HEK293 (cell line): ENCODE measurements around the gene VEGFB.

ENCODE experiments used
- CTCF ChIA-PET: fragments of 350-600 bp; formaldehyde crosslinking; extraction: SDS; loops from one replicate; lab custom pipeline; 2021; ENCODE audit warnings: antibody characterized with exemption; lab: Yijun Ruan, JAX
- POLR2A ChIA-PET: fragments of 300-600 bp; formaldehyde crosslinking; extraction: SDS; loops from one replicate; lab custom pipeline; 2020; ENCODE audit warnings: antibody characterized with exemption, inconsistent platforms; lab: Yijun Ruan, JAX
- H3K27ac ChIP-seq: fragments of 200-500 bp; sonication (Bioruptor generic); 2 replicates; pipeline ENCODE4 v1.5.1; 2014; ENCODE audit warnings: low read depth, low read length, control low read depth, inconsistent platforms; ENCODE audit errors: extremely low read depth
- H3K36me3 ChIP-seq, 2 experiments: fragments of 200-500 bp in 1 of 2; sonication (Bioruptor generic) in 1 of 2; 1 replicate in 1 of 2; 2 replicates in 1 of 2; pipeline ENCODE4 v1.5.1; 2014 to 2017; ENCODE audit warnings: inconsistent platforms in 2 of 2, low read length in 2 of 2; ENCODE audit not compliant: control insufficient read depth in 2 of 2, insufficient read depth in 1 of 2
- H3K4me1 ChIP-seq: fragments of 200-500 bp; sonication (Bioruptor generic); 2 replicates; pipeline ENCODE4 v1.5.1; 2014; ENCODE audit warnings: mild to moderate bottlenecking, low read length, inconsistent platforms; ENCODE audit not compliant: control insufficient read depth, insufficient read depth
- H3K4me3 ChIP-seq: 2 replicates; pipeline ENCODE4 v1.5.1; 2011; ENCODE audit warnings: low read depth, mild to moderate bottlenecking, control low read depth, low read length, moderate library complexity
- H3K9me3 ChIP-seq: fragments of 200-500 bp; sonication (Bioruptor generic); 2 replicates; pipeline ENCODE4 v1.5.1; 2014; ENCODE audit warnings: low read depth, low read length, inconsistent platforms; ENCODE audit not compliant: control insufficient read depth, insufficient read depth
- HIC1 ChIP-seq: fragments of 450-650 bp; formaldehyde crosslinking; IDR thresholded peaks from 2 replicates; pipeline ENCODE4 v1.5.1; 2016; ENCODE audit warnings: missing biosample characterization, missing genetic modification characterization
- IKZF3 ChIP-seq: fragments of 450-650 bp; IDR thresholded peaks from 2 replicates; pipeline ENCODE4 v1.5.0; 2018; ENCODE audit warnings: missing biosample characterization, mild to moderate bottlenecking, missing genetic modification characterization, moderate library complexity
- KLF8 ChIP-seq: fragments of 450-650 bp; formaldehyde crosslinking; IDR thresholded peaks from 2 replicates; pipeline ENCODE4 v1.5.1; 2016; ENCODE audit warnings: missing biosample characterization, missing genetic modification characterization
- PRDM4 ChIP-seq: fragments of 450-650 bp; formaldehyde crosslinking; IDR thresholded peaks from 2 replicates; pipeline ENCODE4 v1.5.1; 2017; ENCODE audit warnings: missing biosample characterization, missing genetic modification characterization
- ZBTB1 ChIP-seq: fragments of 450-650 bp; formaldehyde crosslinking; IDR thresholded peaks from 2 replicates; pipeline ENCODE4 v1.5.1; 2016; ENCODE audit warnings: missing biosample characterization, missing genetic modification characterization
- ZBTB17 ChIP-seq: fragments of 450-650 bp; formaldehyde crosslinking; IDR thresholded peaks from 2 replicates; pipeline ENCODE4 v1.5.1; 2016; ENCODE audit warnings: missing biosample characterization, missing genetic modification characterization
- ZBTB21 ChIP-seq: fragments of 450-650 bp; formaldehyde crosslinking; IDR thresholded peaks from 2 replicates; pipeline ENCODE4 v1.5.1; 2017; ENCODE audit warnings: missing biosample characterization, missing genetic modification characterization
- ZBTB26 ChIP-seq: fragments of 450-650 bp; formaldehyde crosslinking; optimal IDR thresholded peaks from 2 replicates; pipeline ENCODE3; 2016; ENCODE audit warnings: missing biosample characterization, mild to moderate bottlenecking, missing genetic modification characterization
- ZNF10 ChIP-seq: fragments of 450-650 bp; formaldehyde crosslinking; IDR thresholded peaks from 2 replicates; pipeline ENCODE4 v1.5.1; 2017; ENCODE audit warnings: missing biosample characterization, missing genetic modification characterization
- ZNF114 ChIP-seq: fragments of 450-650 bp; formaldehyde crosslinking; IDR thresholded peaks from 2 replicates; pipeline ENCODE4 v1.5.0; 2017; ENCODE audit warnings: missing biosample characterization, missing genetic modification characterization
- ZNF133 ChIP-seq: fragments of 450-650 bp; formaldehyde crosslinking; IDR thresholded peaks from 2 replicates; pipeline ENCODE4 v1.5.1; 2016; ENCODE audit warnings: missing biosample characterization, missing genetic modification characterization
- ZNF140 ChIP-seq: fragments of 450-650 bp; formaldehyde crosslinking; IDR thresholded peaks from 2 replicates; pipeline ENCODE4 v1.5.1; 2016; ENCODE audit warnings: missing biosample characterization, missing genetic modification characterization
- ZNF16 ChIP-seq: fragments of 450-650 bp; formaldehyde crosslinking; IDR thresholded peaks from 2 replicates; pipeline ENCODE4 v1.5.1; 2016; ENCODE audit warnings: low read depth, missing biosample characterization, missing genetic modification characterization
- ZNF274 ChIP-seq, 2 experiments: fragments of 200-500 bp in 1 of 2; fragments of 450-650 bp in 1 of 2; sonication (Bioruptor generic) in 1 of 2; formaldehyde crosslinking in 1 of 2; IDR thresholded peaks; 2 replicates each; pipeline versions ENCODE4 v1.5.1 to v1.6.1; 2014 to 2016; ENCODE audit warnings: borderline replicate concordance in 1 of 2, inconsistent platforms in 1 of 2, low read length in 1 of 2, missing biosample characterization in 1 of 2, missing genetic modification characterization in 1 of 2
- ZNF280C ChIP-seq: fragments of 450-650 bp; formaldehyde crosslinking; IDR thresholded peaks from 2 replicates; pipeline ENCODE4 v1.5.1; 2016; ENCODE audit warnings: missing biosample characterization, missing genetic modification characterization
- ZNF747 ChIP-seq: fragments of 450-650 bp; formaldehyde crosslinking; IDR thresholded peaks from 2 replicates; pipeline ENCODE4 v1.5.1; 2016; ENCODE audit warnings: missing biosample characterization, missing genetic modification characterization

The VEGFB gene

GRCh38 chr11:64252003-64252872 is 17.9 kb downstream of the VEGFB start (continued):
- TF ChIP-seq IKZF3 (tag by site-specific recombination) = peak; percentile 79; the same call in 1 of the 2 replicates
- peak; percentile 66 for TF ChIP-seq ZBTB17 (tag by site-specific recombination)

- POLR2A ChIA-PET = interaction anchor here (0.5 to 4.2 kb wide), 8 partner anchors 10 to 68 kb away, joined by 3 to 52 read pairs (median 4); partner anchors contain the start of genes FKBP2 and STIP1
- Histone ChIP-seq H3K9me3 (no peaks in the 10 kb centered on the region), H3K4me1 (peaks cover 10% of the 10 kb centered on the region), H3K27ac (no peak overlapping the region), H3K36me3 (peaks cover 0 to 28% of the 10 kb centered on the region in 2 experiments; a peak in 2 of 3 replicates), H3K4me3 (no peak overlapping the region)
- peak; percentile 39; the same call in 1 of the 2 replicates for TF ChIP-seq KLF8 (tag by site-specific recombination)
- TF ChIP-seq HIC1 (tag by site-specific recombination) = no peak
- CTCF ChIA-PET = interaction anchor here (3.6 kb wide), 1 partner anchor 50 kb away, joined by 48 read pairs; the partner anchor contains the start of gene CATSPERZ
Measured at GRCh38 chr11:64253043-64253442, 18.7 kb downstream of the VEGFB start.

- ChIA-PET CTCF (no interaction called here), POLR2A (interaction anchor here (1.0 to 1.6 kb wide), 3 partner anchors 12 to 68 kb away, joined by 3 to 4 read pairs (median 3); partner anchors contain the start of genes FKBP2 and STIP1)
- H3K4me1 ChIP-seq = peaks cover 10% of the 10 kb centered on the region
- no peak overlapping the region for H3K4me3 ChIP-seq
- no peak overlapping the region for H3K27ac ChIP-seq
- H3K9me3 ChIP-seq = no peaks in the 10 kb centered on the region
- peaks cover 0 to 33% of the 10 kb centered on the region in 2 experiments; a peak in 2 of 3 replicates for H3K36me3 ChIP-seq
- TF ChIP-seq ZBTB26 (tag by site-specific recombination) (no peak), ZNF16 (tag by site-specific recombination) (no peak), ZNF747 (no peak), ZNF10 (tag by site-specific recombination) (no peak), ZNF274 (IDR thresholded peaks at IDR 0.05; ENCODE audit: low read length) (no peak), ZNF274 (tag by site-specific recombination; IDR thresholded peaks at IDR 0.05; ENCODE audit: borderline replicate concordance) (no peak), ZNF140 (tag by site-specific recombination) (no peak)
Measured at GRCh38 chr11:64253481-64253880, 19.1 kb downstream of the VEGFB start.

- POLR2A ChIA-PET = interaction anchor here (1.0 to 1.6 kb wide), 4 partner anchors 13 to 69 kb away, joined by 3 to 4 read pairs (median 3); partner anchors contain the start of genes FKBP2 and STIP1
- Histone ChIP-seq H3K36me3 (peaks cover 0 to 41% of the 10 kb centered on the region in 2 experiments; a peak in 2 of 3 replicates), H3K4me1 (peaks cover 10% of the 10 kb centered on the region), H3K27ac (no peak overlapping the region), H3K4me3 (no peak overlapping the region), H3K9me3 (no peaks in the 10 kb centered on the region)
- CTCF ChIA-PET = interaction anchor here (1.9 kb wide), 1 partner anchor 8 kb away, joined by 5 read pairs; the partner anchor contains the start of gene PPP1R14B
- TF ChIP-seq ZNF274 (IDR thresholded peaks at IDR 0.05; ENCODE audit: low read length) (no peak), ZNF274 (tag by site-specific recombination; IDR thresholded peaks at IDR 0.05; ENCODE audit: borderline replicate concordance) (no peak), PRDM4 (tag by site-specific recombination) (no peak), ZNF280C (tag by site-specific recombination) (no peak), ZNF133 (no peak), ZNF114 (tag by site-specific recombination) (no peak), ZBTB26 (tag by site-specific recombination) (no peak), ZBTB1 (no peak), ZBTB21 (no peak)
Measured at GRCh38 chr11:64254326-64254725, 19.9 kb downstream of the VEGFB start.
